SW480 (cell line): Measurements from ENCODE around the gene IPO11.

Experiments
- DNase-seq: peaks from one replicate; pipeline ENCODE4 v3.0.0-alpha.2; 2016; ENCODE audit warnings: low spot score

Gene IPO11

DNA sequence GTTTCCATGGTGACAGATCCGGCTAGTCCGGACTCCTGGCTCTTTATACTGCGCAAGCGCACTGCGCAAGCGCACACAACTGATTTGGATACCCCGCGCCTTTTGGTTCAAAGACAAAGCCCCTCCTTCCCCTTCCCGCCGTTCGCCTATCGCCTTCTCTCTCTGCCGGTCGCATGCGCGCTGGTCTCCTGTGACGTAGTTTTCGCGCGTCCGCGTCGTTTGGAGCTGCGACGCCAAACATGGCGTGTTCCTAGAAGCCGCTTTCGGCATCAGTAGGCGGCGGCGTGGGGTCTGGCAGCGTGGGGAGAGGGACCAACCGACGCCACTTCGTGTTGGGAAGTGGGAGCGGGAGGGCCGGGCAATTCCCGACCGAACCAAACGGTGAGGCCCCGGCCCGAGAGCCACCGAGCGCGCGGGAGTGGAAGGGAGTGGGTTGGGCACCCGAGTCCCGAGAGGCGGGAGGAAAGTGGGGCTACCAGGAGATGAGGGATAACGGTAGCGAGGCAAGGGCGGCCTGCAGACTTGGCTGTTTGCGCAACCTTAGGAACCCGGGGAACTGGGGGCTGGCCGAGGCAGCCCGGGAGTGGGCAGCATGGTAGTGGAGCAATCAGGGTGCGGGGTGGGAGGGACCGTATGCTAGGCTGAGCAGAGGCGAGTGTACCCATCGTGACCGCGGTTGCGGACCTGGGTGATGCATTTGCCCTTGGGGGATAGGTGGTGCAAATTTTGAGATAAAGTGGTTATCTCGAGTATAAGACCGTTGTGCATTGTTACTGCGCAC is at the start of gene IPO11:
TSS of gene IPO11 (plus strand) at position 215 of the 781 bp plus-strand sequence. CDS start 24,517 bp downstream, outside the sequence.
- peak; percentile 98 for DNase-seq

DNA sequence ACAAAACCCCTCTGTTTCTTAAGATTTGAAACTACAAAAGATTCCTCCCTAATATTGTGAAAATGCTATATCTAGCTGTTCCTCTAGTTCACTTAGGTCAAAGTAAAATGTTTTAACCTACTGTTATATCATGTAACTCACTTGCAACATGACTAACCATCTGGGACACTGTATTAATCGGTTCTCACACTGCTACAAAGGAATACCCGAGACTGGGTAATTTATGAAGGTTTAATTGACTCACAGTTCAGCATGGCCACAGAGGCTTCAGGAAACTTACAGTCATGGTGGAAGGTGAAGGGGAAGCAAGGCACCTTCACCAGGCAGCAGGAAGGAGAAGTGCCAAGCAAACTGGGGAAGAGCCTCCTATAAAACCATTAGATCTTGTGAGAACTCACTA is 43.5 kb upstream of the IPO11 start:
- no peak for DNase-seq

DNA sequence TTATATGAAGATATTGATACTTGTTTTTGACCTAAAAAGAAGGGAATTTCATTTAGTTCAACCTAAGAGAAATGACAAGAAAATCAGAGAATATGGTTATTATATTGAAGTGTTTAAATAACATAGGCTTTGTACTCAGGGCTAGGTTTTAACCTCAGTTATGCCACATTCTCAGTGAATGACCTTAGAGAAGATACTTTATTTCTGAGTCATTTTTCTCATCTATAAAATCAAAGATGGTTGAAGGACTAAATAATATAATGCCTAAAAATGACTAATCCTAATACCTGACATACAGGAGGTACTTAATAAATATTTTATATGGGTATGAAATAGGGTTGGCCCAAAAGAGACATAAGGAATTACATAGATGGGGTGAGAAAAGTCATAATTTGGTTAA is 41.2 kb upstream of the IPO11 start:
- no peak for DNase-seq

DNA sequence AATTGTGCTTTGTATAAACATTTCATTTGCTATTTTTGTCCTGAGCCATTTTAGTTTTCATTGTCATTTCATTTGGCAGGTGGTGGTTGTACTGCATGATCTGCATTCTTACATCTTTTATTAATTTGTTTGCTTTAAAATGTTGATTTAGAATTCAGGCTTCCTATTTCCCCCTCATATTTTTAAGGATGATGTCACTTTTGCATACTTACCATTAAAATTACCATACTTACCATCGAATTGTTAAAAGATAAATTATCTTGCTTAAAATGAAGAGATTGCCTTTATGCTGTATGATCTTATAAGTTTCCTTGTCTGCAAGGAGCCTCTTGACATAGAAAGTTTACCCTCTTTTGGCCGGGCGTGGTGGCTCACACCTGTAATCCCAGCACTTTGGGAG is 40.0 kb upstream of the IPO11 start:
- DNase-seq: no peak

DNA sequence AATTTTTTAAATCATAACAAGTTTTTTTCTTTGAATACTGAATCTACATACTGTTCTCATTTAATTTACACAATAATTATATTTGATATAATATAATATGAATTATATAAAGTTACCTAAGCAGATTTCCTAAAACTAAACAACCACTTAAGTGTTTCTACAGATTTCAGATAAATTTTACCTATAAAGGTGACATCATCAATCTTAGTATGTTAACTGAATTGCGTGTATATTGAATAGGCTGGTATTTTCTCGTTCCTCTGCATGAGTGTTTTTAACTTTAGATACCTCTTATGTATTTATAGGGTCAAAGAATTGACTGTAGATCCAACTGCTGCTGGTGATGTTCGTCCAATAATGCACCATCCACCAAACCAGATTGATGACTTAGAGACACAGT is 39.2 kb upstream of the IPO11 start:
- no peak for DNase-seq

GRCh38 chr5:62374090-62374489 is 38.5 kb upstream of the IPO11 start:
- no peak for DNase-seq

- no peak for DNase-seq
Measured at GRCh38 chr5:62375627-62376026, 36.9 kb upstream of the IPO11 start.

DNA sequence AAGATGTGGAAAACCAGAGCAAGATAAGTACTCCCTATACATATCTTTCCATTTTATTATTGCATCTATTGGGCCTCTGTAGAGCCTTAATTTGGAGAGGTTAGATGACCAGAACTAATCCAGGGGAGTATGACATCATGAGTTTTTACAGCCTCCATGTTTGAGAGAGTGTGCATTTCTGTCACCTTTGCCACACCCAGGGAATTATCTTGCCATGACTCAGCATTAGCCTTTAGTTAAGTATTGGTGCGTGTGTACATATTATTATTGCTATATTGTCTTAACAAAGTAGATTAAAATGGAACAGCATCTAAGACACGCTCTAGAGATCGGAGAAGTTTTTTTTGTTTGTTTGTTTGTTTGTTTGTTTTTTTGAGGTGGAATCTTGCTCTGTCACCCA is 36.5 kb upstream of the IPO11 start:
- DNase-seq: peak; percentile 47

GRCh38 chr5:62385131-62385530 is 27.4 kb upstream of the IPO11 start:
- DNase-seq: no peak

DNA sequence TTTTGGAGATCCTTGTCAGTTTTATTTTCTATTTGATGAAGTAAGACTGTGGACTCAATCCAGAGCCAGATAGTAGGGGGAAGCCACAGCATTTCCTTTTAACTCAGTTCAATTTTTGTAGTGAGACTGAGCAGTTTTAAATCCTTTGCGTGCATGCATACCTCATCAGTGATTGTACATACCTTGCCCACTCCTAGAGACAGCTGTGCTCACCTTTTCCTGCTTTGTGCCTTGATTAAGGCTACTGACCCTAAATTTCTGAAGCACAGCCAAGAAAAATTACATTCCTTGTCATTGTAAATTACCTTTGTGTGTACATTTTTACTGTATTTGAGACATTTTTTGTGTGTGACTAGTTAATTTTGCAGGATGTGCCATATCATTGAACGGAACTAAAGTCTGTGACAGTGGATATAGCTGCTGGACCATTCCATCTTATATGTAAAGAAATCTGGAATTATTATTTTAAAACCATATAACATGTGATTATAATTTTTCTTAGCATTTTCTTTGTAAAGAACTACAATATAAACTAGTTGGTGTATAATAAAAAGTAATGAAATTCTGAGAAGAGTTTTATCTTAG is 26.7 kb upstream of the IPO11 start:
- no peak for DNase-seq

GRCh38 chr5:62386824-62387223 is 25.7 kb upstream of the IPO11 start:
- no peak for DNase-seq

- DNase-seq: peak; percentile 59
Measured at GRCh38 chr5:62395210-62395950, 17.2 kb upstream of the IPO11 start.

DNA sequence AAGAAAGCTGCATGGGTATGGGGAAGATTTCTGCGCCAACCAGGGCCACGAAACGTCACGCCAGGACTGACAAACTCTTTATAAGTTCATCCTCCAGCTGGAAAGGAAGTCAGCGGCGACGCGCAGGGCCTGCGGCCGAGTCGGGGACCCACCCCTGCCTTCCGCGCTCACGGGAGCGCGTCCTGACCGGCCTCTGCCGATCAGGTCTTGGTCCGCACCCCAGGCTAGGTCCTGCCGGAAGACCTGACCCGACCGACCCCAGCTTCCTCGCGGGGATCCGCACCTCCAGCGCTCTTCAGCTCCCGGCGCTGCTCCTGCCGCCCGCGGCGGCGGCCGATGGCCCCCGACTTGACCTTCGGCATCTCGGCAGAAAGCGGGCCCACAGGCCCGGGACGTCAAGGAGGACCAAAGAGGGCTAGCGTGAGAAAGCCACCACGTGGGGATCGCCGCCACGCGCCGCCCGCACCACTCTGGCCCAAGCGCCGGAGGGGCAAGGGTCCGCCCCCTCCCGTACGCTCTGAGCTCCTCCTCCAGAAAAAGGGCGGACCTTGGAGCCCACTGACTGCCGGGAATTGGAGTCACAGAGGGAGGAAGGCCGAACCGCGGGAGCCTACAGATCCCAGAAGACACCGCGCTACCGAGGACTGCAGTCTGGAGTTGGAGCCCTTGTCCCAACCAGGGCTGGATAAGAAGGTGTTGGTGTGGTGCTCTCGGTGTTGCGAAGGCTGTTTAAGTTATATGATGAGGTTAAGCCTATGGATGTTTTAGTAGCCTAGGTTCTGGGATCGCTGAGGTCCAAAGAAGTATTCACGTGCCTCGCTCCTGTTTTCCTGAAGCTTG is 8.9 kb upstream of the IPO11 start, which contains the start of gene DIMT1:
TSS of gene DIMT1 (minus strand) at position 495 of the 840 bp plus-strand sequence. CDS start at position 362, 133 bp downstream.
- peak; percentile 97 for DNase-seq

DNA sequence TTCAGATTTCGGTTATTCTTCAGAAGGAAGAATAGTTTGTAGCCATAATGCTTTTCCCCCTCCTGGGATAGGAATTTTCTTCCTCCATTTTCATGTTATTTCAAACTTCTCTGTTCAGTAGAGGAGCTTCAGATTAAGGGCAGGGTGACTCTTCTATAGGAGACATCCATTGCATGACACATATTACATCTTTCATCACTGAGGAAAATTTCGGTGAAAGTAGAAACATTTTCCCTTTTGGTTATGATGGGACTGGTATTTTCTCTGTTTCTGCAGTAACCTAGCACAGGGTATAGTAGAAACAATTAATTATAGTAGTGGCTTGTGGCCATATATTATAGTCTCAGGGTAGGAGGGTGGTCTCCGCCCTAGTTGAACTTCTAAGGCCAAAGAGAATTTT is 1.1 kb downstream of the IPO11 start:
- DNase-seq: no peak

DNA sequence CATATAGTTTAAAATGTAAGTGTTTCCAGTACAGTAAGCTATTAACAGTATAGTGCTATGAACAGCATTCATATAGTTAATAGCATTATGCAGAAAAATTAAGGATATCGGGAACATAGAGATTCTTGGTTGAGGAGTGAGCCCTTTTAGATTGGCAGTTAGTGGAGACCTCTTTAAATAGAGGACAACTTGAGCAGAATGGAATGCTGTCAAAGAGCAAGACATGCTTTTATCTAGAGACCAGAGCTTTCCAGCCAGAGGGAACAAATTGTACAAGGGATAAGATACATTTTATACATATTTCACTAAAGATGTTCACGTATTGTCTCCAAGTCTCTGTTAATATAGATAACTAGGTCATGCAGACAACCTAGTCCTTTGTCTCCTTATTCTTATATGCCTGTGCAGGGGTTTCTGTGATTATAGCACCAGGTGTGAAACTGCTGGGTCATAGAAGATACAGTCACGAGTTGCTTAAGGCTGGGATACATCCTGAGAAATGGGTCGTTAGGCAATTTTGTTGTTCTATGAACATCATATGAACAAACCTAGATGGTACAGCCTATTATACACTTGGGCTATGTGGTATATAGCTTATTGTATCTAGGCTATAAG is 6.0 kb downstream of the IPO11 start:
- DNase-seq: no peak

GRCh38 chr5:62419609-62420008 is 7.0 kb downstream of the IPO11 start:
- DNase-seq: no peak

- DNase-seq: no peak
Measured at GRCh38 chr5:62421414-62421813, 8.9 kb downstream of the IPO11 start.

DNA sequence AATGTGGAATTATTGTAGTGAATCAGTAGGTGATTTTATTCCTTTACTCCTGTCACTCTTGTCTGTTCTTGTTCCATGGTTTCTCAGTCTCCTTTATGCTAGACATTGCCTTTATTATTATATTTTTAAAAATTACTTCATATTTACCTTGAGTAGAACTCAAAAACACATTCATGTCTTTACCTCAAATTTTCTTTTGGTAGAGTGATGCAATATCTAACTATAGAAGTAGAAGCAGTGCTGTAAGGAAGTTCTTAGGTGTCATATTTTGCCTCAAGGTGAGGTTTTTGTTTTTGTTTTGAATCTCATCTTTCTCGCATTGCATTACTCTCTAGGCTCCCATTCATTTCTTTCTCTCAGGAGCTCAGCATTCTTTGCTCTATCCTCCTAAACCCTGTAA is 12.2 kb downstream of the IPO11 start:
- no peak for DNase-seq

DNA sequence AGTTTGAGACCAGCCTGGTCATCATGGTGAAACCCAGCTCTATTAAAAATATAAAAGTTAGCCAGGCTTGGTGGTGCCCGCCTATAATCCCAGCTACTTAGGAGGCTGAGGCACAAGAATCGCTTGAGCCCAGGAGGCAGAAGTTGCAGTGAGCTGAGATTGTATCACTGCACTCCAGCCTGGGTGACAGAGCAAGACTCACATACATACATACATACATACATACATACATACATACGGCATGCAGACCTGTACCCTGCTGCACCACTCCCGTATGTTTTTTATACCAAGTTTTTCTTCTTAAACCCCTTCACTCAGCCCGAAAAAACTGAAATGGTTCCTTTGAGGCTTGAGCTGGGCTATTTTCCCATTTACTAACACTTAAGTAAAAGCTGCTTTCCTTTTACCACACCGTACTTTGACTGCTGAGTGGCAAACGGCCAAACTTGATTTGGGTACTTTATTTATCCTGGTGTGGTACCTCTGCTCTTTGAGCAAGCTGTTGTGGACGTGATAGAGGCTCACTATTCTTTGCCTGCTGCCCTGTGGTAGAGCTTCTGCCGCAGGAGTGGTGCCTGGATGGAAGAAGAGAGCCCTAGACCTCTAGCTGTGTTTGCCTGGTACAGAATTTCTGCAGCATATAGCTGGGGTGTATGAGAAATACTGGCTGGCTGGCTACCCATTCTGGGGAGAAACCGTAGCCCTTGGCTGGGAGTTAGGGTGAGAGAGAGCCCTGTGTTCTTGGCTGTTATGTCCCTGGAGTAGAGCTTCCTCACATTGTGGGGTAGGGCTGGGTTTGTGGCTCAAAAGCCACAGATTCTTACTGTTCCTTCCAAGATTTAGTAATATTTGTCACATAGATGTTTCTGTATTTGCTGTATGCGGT is 19.4 kb downstream of the IPO11 start:
- no peak for DNase-seq

DNA sequence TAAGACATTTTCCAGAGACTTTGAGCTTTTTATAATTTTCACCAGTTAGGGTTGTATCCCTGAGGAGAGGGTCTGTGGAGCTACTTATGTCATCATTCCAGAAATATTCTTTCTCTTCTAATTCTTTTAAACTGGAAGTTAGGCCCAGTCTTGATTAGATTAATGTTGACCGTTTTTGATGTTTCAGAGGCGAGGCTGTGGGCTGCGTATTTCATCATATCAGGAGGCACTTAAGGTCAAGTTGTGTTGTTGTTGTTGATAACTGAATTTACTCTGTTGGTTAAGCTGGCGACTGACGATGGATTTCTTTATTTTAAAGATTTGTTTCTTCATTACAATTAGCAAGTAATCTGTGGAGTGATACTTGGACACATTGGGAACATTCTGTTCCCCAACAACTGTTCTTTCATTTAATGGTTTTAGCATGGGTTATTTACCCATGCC is 20.1 kb downstream of the IPO11 start:
- no peak for DNase-seq

GRCh38 chr5:62448528-62448927 is 36.0 kb downstream of the IPO11 start:
- DNase-seq: no peak
